GM19468 (cell line): ENCODE measurements around the gene ASGR1.
"Not testable (repeated sequence)": the region's sequence is repeated elsewhere in the genome, so short reads cannot be mapped to it uniquely, and the experiment has no call there.

Experiments used
- ATAC-seq: cut with Tn5 transposase; IDR thresholded peaks from one replicate; pipeline ENCODE4 v1.9.1; 2021; ENCODE audit warnings: mild to moderate bottlenecking, moderate library complexity, moderate number of reproducible peaks; ENCODE audit not compliant: unreplicated experiment; ENCODE audit errors: extremely low read depth

ASGR1 gene

DNA sequence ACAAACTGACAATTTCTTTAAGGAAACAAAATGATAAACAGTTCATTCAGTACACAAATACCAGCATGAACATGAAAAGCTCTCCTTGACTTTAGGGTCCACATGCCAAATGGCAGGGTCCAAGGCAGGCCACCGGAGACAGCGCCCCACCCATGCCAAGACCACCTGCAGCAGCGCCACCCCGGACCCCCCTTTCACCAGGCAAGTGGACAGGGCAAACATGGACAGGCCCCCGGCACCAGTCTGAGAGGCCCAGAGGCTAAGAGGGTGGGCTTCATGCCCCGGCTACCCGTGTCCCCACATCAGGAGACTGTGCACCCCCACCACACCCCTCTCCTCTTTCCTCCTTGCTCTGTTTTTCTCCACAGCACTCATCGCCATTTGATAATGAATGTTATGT lies 49.9 kb downstream of the ASGR1 start:
- ATAC-seq: no peak

DNA sequence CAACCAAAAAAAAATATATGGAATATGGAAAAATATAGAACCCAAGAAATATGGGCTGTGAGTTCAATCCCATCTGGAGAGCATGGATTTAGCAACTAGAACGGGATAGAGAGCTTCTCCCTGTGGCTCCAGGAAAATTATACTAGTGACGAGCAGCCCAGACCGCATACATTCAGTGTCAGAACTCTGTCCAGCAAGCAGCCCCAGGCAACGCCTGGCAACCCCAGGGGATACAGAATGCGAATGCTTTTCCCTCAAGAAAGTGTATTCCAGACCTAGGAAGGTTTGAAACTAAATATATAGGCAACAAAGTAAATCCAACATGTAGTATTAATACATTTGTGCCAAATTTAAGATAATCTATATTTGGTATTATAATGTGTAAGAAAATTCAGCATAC lies 51.0 kb downstream of the ASGR1 start:
- ATAC-seq: no peak

- ATAC-seq: not testable (repeated sequence)
Observed at GRCh38 chr17:7127501-7127900, 51.7 kb downstream of the ASGR1 start.

DNA sequence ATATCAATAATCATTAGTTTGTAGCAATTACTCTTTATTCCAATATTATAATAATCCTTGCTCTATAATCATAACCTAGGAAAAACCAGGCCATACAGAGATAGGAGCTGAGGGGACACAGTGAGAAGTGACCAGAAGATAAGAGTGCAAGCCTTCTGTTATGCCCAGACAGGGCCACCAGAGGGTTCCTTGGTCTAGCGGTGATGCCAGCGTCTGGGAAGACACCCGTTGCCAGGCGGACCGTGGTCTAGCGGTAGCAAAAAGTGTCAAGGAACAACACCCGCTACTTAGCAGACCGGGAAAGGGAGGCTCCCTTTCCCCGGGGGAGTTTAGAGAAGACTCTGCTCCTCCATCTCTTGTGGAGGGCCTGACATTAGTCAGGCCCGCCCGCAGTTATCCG lies 52.8 kb downstream of the ASGR1 start:
- not testable (repeated sequence) for ATAC-seq

DNA sequence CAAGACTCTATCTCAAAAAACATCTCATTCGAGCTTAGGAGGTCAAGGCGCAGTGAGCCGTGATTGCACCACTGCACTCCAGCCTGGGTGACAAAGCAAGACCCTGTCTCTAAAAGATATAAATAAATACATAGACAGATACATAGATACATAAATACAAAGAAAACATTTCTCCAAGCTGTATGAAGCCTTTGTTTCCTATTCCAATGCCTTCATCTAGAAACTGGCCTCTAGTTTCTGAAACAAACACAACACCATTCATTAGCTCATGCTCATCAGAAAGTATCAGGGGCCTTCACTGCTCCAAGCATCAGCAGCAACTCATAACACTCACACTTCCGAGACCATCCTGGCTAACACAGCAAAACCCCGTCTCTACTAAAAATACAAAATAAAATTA lies 54.2 kb downstream of the ASGR1 start:
- ATAC-seq: no peak

DNA sequence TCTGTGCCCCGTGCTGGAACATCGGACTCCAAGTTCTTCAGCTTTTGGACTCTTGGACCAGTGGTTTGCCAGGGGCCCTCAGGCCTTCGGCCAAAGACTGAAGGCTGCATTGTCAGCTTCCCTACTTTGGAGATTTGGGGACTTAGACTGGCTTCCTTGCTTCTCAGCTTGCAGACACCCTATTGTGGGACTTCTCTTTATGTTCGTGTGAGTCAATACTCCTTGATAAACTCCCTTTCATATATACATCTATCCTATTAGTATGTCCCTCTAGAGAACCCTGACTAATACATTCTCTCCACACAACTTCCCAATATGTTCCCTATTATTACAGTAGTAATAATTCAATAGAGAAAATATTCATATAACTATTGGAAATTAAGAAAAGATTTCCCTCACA lies 55.3 kb downstream of the ASGR1 start:
- ATAC-seq: no peak
